OCI-LY3 (cell line): Measurements from ENCODE around the gene NEUROG1.

Experiments used
- H2AFZ ChIP-seq: fragments of 200-600, 300-600 bp; shearing (Covaris generic); 2 replicates; pipeline ENCODE4 v1.6.0; 2014; ENCODE audit warnings: antibody characterized with exemption, low read depth, low read length
- H3K27ac ChIP-seq: fragments of 200-600, 300-600 bp; sonication (generic); 2 replicates; pipeline ENCODE4 v1.5.1; 2014; ENCODE audit warnings: mild to moderate bottlenecking, low read length, moderate library complexity, mixed read lengths
- H3K27me3 ChIP-seq: fragments of 200-600, 300-600 bp; sonication (generic); 2 replicates; pipeline ENCODE4 v1.6.1; 2014; ENCODE audit warnings: low read depth, low read length, mixed read lengths
- H3K36me3 ChIP-seq: fragments of 200-600, 300-600 bp; sonication (generic); replicated peaks from 2 replicates; pipeline ENCODE3; 2014; ENCODE audit warnings: low read depth, low read length, mixed read lengths
- H3K4me1 ChIP-seq: fragments of 300-600, 200-600 bp; sonication (generic); 2 replicates; pipeline ENCODE4 v1.6.1; 2014; ENCODE audit warnings: low read length, mixed read lengths
- H3K4me2 ChIP-seq: fragments of 200-600, 300-600 bp; sonication (generic); 2 replicates; pipeline ENCODE4 v1.6.1; 2014; ENCODE audit warnings: low read length, mixed read lengths
- H3K4me3 ChIP-seq: fragments of 300-600, 200-600 bp; sonication (generic); 2 replicates; pipeline ENCODE4 v1.5.1; 2014; ENCODE audit warnings: antibody characterized with exemption, mild to moderate bottlenecking, low read length, moderate library complexity
- H3K79me2 ChIP-seq: fragments of 300-600, 200-600 bp; shearing (Covaris generic); 2 replicates; pipeline ENCODE4 v1.6.1; 2014; ENCODE audit warnings: mild to moderate bottlenecking, low read length, mixed read lengths
- H3K9ac ChIP-seq: fragments of 300-600, 200-600 bp; shearing (Covaris generic); 2 replicates; pipeline ENCODE4 v1.6.0; 2014; ENCODE audit warnings: mild to moderate bottlenecking, low read length, moderate library complexity
- H3K9me3 ChIP-seq: fragments of 200-600, 300-600 bp; shearing (Covaris generic); 2 replicates; pipeline ENCODE4 v1.6.1; 2014; ENCODE audit warnings: low read length, mixed read lengths; ENCODE audit not compliant: insufficient read depth
- H4K20me1 ChIP-seq: fragments of 200-600, 300-600 bp; sonication (generic); 2 replicates; pipeline ENCODE4 v1.6.1; 2016; ENCODE audit warnings: low read length, mixed read lengths; ENCODE audit not compliant: insufficient read depth
- CTCF ChIP-seq: fragments of 200-600, 300-600 bp; sonication (generic); IDR thresholded peaks from 2 replicates; pipeline ENCODE4 v1.5.1; 2014; ENCODE audit warnings: antibody characterized with exemption, low read length, low read depth
- EZH2phosphoT487 ChIP-seq: fragments of 200-600 bp; shearing (Covaris generic); IDR thresholded peaks from 2 replicates; pipeline ENCODE4 v1.6.1; 2018; ENCODE audit warnings: antibody characterized with exemption, mixed run types, low read depth

NEUROG1 gene

GRCh38 chr5:135569755-135570452 is 34.1 kb upstream of the NEUROG1 start:
- H3K27ac ChIP-seq: no peak overlapping the region
- H3K36me3 ChIP-seq: no peaks in the 10 kb centered on the region
- H3K4me2 ChIP-seq: no peak overlapping the region
- no peak overlapping the region for H3K4me3 ChIP-seq
- peaks cover 9% of the 10 kb centered on the region for H3K4me1 ChIP-seq
- H2AFZ ChIP-seq: no peak overlapping the region
- no peaks in the 10 kb centered on the region for H3K9me3 ChIP-seq
- H3K9ac ChIP-seq: no peak overlapping the region
- no peaks in the 10 kb centered on the region for H3K27me3 ChIP-seq
- no peak for TF ChIP-seq EZH2phosphoT487
- peak; percentile 50 for TF ChIP-seq CTCF
- H3K79me2 ChIP-seq: no peaks in the 10 kb centered on the region
- no peaks in the 10 kb centered on the region for H4K20me1 ChIP-seq

GRCh38 chr5:135568923-135569360 is 33.2 kb upstream of the NEUROG1 start:
- no peak overlapping the region for H3K27ac ChIP-seq
- H3K9me3 ChIP-seq: no peaks in the 10 kb centered on the region
- H3K27me3 ChIP-seq: no peaks in the 10 kb centered on the region
- H3K4me2 ChIP-seq: no peak overlapping the region
- no peak overlapping the region for H3K4me3 ChIP-seq
- no peaks in the 10 kb centered on the region for H3K79me2 ChIP-seq
- no peak for TF ChIP-seq EZH2phosphoT487
- no peak for TF ChIP-seq CTCF
- H3K9ac ChIP-seq: no peak overlapping the region
- no peaks in the 10 kb centered on the region for H3K36me3 ChIP-seq
- no peaks in the 10 kb centered on the region for H4K20me1 ChIP-seq
- H3K4me1 ChIP-seq: peaks cover 5% of the 10 kb centered on the region
- H2AFZ ChIP-seq: no peak overlapping the region

GRCh38 chr5:135568246-135568645 is 32.5 kb upstream of the NEUROG1 start:
- Histone ChIP-seq H3K27me3 (no peaks in the 10 kb centered on the region), H3K4me2 (no peak overlapping the region), H4K20me1 (no peaks in the 10 kb centered on the region), H3K79me2 (no peaks in the 10 kb centered on the region), H3K4me3 (no peak overlapping the region), H3K9me3 (no peaks in the 10 kb centered on the region), H3K4me1 (peaks cover 2% of the 10 kb centered on the region), H3K36me3 (no peaks in the 10 kb centered on the region), H3K9ac (no peak overlapping the region), H3K27ac (no peak overlapping the region), H2AFZ (no peak overlapping the region)
- no peak for TF ChIP-seq EZH2phosphoT487
- TF ChIP-seq CTCF: no peak

GRCh38 chr5:135567661-135568060 is 31.9 kb upstream of the NEUROG1 start:
- TF ChIP-seq CTCF (no peak), EZH2phosphoT487 (no peak)
- Histone ChIP-seq H2AFZ (no peak overlapping the region), H3K9me3 (no peaks in the 10 kb centered on the region), H3K4me2 (no peak overlapping the region), H3K9ac (no peak overlapping the region), H4K20me1 (no peaks in the 10 kb centered on the region), H3K4me3 (no peak overlapping the region), H3K36me3 (no peaks in the 10 kb centered on the region), H3K27ac (no peak overlapping the region), H3K27me3 (no peaks in the 10 kb centered on the region), H3K4me1 (peaks cover 2% of the 10 kb centered on the region), H3K79me2 (no peaks in the 10 kb centered on the region)
